Tibial nerve (tissue), 4 donors: ENCODE data around the gene EML5. TPM values are rescaled to one million over a fixed set of nuclear protein-coding genes. Genes with fewer than 3 reads are reported as not detected.

Source experiments
- DNase-seq, 2 donors: peaks; one replicate each; pipeline ENCODE4 v3.0.0-alpha.2; 2019; ENCODE audit warnings: low spot score in 2 of 2
- H3K27ac ChIP-seq, 4 donors: fragments of 200-600 bp; sonication (generic) in 3 of 4; one replicate each; pipeline ENCODE4 v1.5.1; 2017 to 2019; ENCODE audit warnings: mild to moderate bottlenecking in 1 of 4
- H3K27me3 ChIP-seq, 2 donors: fragments of 200-600 bp; sonication (generic) in 1 of 2; one replicate each; pipeline versions ENCODE4 v1.5.1 to v1.6.0; 2017 to 2019
- H3K36me3 ChIP-seq, 3 donors: fragments of 200-600 bp; sonication (generic); one replicate each; pipeline ENCODE4 v1.5.1; 2018 to 2019
- H3K4me1 ChIP-seq, 4 donors: fragments of 200-600 bp; sonication (generic) in 3 of 4; one replicate each; pipeline ENCODE4 v1.5.1; 2017 to 2019
- H3K4me3 ChIP-seq, 4 donors: fragments of 200-600 bp; sonication (generic) in 3 of 4; one replicate each; pipeline ENCODE4 v1.5.1; 2017 to 2019; ENCODE audit warnings: mild to moderate bottlenecking in 1 of 4, moderate library complexity in 1 of 4
- H3K9me3 ChIP-seq, 4 donors: fragments of 200-600 bp; sonication (generic) in 3 of 4; one replicate each; pipeline ENCODE4 v1.5.1; 2017 to 2019
- CTCF ChIP-seq, 5 experiments: fragments of 200-600 bp in 3 of 5; fragments of 450-650 bp in 2 of 5; sonication (generic) in 3 of 5; IDR thresholded peaks; one replicate each; pipeline ENCODE4 v1.5.1; 2016 to 2019; ENCODE audit warnings: antibody characterized with exemption in 5 of 5, mild to moderate bottlenecking in 3 of 5, moderate library complexity in 2 of 5
- EP300 ChIP-seq, 2 donors: sonication (generic); formaldehyde crosslinking; IDR thresholded peaks; one replicate each; pipeline ENCODE4 v1.6.1; 2017; ENCODE audit warnings: antibody characterized with exemption in 2 of 2, mild to moderate bottlenecking in 1 of 2
- POLR2A ChIP-seq, 2 donors: fragments of 450-650 bp; IDR thresholded peaks; one replicate each; pipeline ENCODE4 v1.6.1; 2017; ENCODE audit warnings: antibody characterized with exemption in 2 of 2, mild to moderate bottlenecking in 2 of 2, moderate library complexity in 2 of 2
- WGBS, 2 donors: methylation state at CpG; one replicate each; pipeline ENCODE4 v1.1.5; 2018; 5-methylcytosine and 5-hydroxymethylcytosine counted together
- total RNA-seq, 4 donors: library from RNA; depleted of rRNA; stranded (reverse); fragments of >200 nt; gene quantifications; one replicate each; pipeline ENCODE4 v1.1.0, GENCODE V29; 2016

Gene EML5
- total RNA-seq, 4 donors from 2014 or later, result 0.59 to 0.87 (median 0.72) TPM

DNA sequence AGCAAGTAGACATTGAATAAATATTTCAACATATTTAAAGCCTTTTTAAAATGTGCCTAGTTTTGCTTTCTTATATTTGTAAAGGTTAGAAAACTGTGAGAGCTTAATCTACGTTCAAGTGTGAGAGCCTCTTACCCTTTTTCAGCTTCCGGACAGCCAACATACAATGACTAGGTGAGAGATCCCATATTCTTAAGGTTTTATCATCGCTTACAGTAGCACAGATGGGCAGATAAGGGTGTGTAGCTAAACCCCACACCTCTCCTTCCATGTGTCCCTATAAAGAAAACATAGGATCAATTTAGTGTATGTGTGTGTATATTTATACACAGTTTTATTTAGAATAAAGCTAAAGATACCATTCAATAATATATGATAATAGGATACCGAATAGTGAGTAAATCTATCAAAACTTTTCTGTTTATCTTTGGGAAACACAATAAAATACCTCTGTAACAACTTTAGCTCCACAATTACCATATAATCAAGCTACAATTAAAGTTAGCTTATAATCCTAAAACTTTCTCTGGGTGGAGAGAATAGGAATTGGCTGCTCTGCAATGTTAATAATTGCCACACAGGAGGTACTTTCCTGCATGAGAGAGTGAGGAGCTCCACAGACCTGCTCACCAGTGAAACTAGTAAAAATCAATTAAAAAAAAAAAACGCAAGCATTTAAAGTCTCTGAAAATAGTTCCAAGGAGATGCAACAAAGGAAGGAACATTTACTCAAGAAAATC is 110.8 kb downstream of the EML5 start:
- H3K27ac ChIP-seq, result no peak overlapping the region
- DNase-seq, result no peak
- H3K9me3 ChIP-seq, result no peaks in the 10 kb centered on the region
- TF ChIP-seq POLR2A (IDR thresholded peaks at IDR 0.05) (no peak), EP300 (IDR thresholded peaks at IDR 0.05) (no peak), CTCF (IDR thresholded peaks at IDR 0.05) (no peak)
- H3K4me3 ChIP-seq, result no peak overlapping the region
- WGBS, 2 donors, result 91 to 92% methylated on average over 5 of the region's 5 CpGs
- H3K27me3 ChIP-seq, result no peaks in the 10 kb centered on the region
- H3K4me1 ChIP-seq, result no peaks in the 10 kb centered on the region
- H3K36me3 ChIP-seq, result no peaks in the 10 kb centered on the region

- 58 to 61% methylated on average over 2 to 3 of the region's 4 CpGs for WGBS, 2 donors
- Histone ChIP-seq H3K27me3 (no peaks in the 10 kb centered on the region), H3K4me1 (peaks cover 0 to 4% (median 0%) of the 10 kb centered on the region in 4 donors), H3K9me3 (peaks cover 0 to 5% (median 0%) of the 10 kb centered on the region in 4 donors), H3K27ac (no peak overlapping the region), H3K4me3 (no peak overlapping the region), H3K36me3 (no peaks in the 10 kb centered on the region)
- no peak for DNase-seq
- TF ChIP-seq CTCF (IDR thresholded peaks at IDR 0.05), result no peak
- TF ChIP-seq POLR2A (IDR thresholded peaks at IDR 0.05), result no peak
- no peak for TF ChIP-seq EP300 (IDR thresholded peaks at IDR 0.05)
These were observed 123.4 kb downstream of the EML5 start for GRCh38 chr14:88669346-88669745.

DNA sequence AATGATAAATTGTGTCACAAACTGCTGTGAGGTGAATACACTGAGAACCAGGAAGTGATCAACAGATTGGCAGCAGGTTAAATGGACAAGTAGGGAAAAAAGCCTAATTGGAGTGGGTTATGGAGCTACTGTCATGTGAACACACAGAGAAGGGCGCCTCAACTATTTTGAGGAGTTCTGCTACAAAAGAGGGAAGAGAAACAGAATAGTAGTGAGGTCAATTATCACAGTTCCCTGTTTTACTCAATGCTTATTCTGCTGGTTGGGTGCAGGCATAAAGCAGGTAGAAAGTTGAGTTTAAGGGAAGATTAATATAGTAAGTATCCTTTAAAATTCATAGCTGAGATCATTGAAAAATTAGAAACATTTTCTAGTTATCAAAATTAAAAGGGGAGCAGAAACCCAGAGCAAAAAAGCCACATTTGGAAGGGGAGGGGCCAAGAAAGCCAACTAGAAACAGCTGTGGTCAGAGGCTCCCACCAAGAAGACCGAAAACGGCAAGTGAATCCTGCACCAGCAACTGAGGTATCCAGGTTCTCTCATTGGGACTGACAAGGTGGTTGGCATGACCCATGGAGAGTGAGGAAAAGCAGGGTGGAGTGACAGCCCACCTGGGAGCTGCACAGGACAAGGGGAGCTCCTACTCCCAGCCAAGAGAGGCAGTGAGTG is 124.2 kb downstream of the EML5 start:
- Histone ChIP-seq H3K4me3 (no peak overlapping the region), H3K9me3 (peaks cover 0 to 5% (median 0%) of the 10 kb centered on the region in 4 donors), H3K36me3 (no peaks in the 10 kb centered on the region), H3K27me3 (no peaks in the 10 kb centered on the region), H3K4me1 (peaks cover 0 to 4% (median 0%) of the 10 kb centered on the region in 4 donors), H3K27ac (no peak overlapping the region)
- no peak for TF ChIP-seq CTCF (IDR thresholded peaks at IDR 0.05)
- no peak for TF ChIP-seq POLR2A (IDR thresholded peaks at IDR 0.05)
- no peak for TF ChIP-seq EP300 (IDR thresholded peaks at IDR 0.05)
- DNase-seq, result no peak
- WGBS, 2 donors, result 75 to 76% methylated on average over 3 of the region's 3 CpGs

- Histone ChIP-seq H3K9me3 (peaks cover 0 to 5% (median 0%) of the 10 kb centered on the region in 4 donors), H3K4me3 (no peak overlapping the region), H3K4me1 (peaks cover 0 to 4% (median 0%) of the 10 kb centered on the region in 4 donors), H3K27ac (no peak overlapping the region), H3K27me3 (no peaks in the 10 kb centered on the region), H3K36me3 (no peaks in the 10 kb centered on the region)
- TF ChIP-seq CTCF (IDR thresholded peaks at IDR 0.05), result peak; percentile 54 to 82 (median 73)
- no peak for TF ChIP-seq EP300 (IDR thresholded peaks at IDR 0.05)
- DNase-seq, result peak in 1 of 2 donors; percentile 45
- WGBS, 2 donors, result 47 to 48% methylated on average over 4 of the region's 4 CpGs
These were observed 125.0 kb downstream of the EML5 start for GRCh38 chr14:88667555-88668273.
